Endothelial cell of umbilical vein (primary cell): ENCODE data around the gene EEFSEC. TPM values are rescaled to one million over a fixed set of nuclear protein-coding genes. Genes with fewer than 3 reads are reported as not detected.

Experiments
- BruUV-seq: library from RNA; stranded (reverse); fragments of 400-500 nt; replicated peaks from 2 replicates; lab custom pipeline; 2021; lab: Mats Ljungman, UMichigan
- CTCF ChIA-PET: fragments of 300-600, 350-600 bp; sonication (Branson Sonifier 250); formaldehyde crosslinking; loops from one replicate; lab custom pipeline; 2021; ENCODE audit warnings: antibody characterized with exemption, inconsistent platforms; lab: Charles Lee
- POLR2A ChIA-PET: fragments of 300-600, 350-600 bp; sonication (Branson Sonifier 250); formaldehyde crosslinking; loops from one replicate; lab custom pipeline; 2021; ENCODE audit warnings: antibody characterized with exemption, inconsistent platforms; lab: Charles Lee
- DNase-seq: peaks from one replicate; pipeline ENCODE4 v3.0.0-alpha.2; 2011; ENCODE audit warnings: low read depth, low spot score
- FAIRE-seq: peaks from 2 replicates; lab custom pipeline; 2011; peaks lifted over from hg19 to GRCh38; lab: Jason Lieb, UNC
- H2AFZ ChIP-seq: 2 replicates; pipeline ENCODE4 v1.6.0; 2012; ENCODE audit warnings: low read depth, low read length, control low read depth, inconsistent platforms
- H3K27ac ChIP-seq: 2 replicates; pipeline ENCODE4 v1.5.1; 2011; ENCODE audit warnings: low read depth, mild to moderate bottlenecking, control low read depth, low read length, moderate library complexity; ENCODE audit not compliant: insufficient read depth
- H3K27me3 ChIP-seq, 2 experiments: 2 replicates each; pipeline versions ENCODE4 v1.6.0 to v1.6.1; 2011; ENCODE audit warnings: low read length in 2 of 2, mixed read lengths in 1 of 2; ENCODE audit not compliant: control insufficient read depth in 2 of 2, insufficient read depth in 2 of 2
- H3K36me3 ChIP-seq, 2 experiments: 2 replicates in 1 of 2; 3 replicates in 1 of 2; pipeline ENCODE4 v1.5.1; 2011; ENCODE audit warnings: low read length in 2 of 2, mild to moderate bottlenecking in 1 of 2, moderate library complexity in 1 of 2; ENCODE audit not compliant: control insufficient read depth in 2 of 2, insufficient read depth in 2 of 2; ENCODE audit errors: extremely low read depth in 1 of 2
- H3K4me1 ChIP-seq: 3 replicates; pipeline ENCODE4 v1.5.1; 2011; ENCODE audit warnings: mild to moderate bottlenecking, low read length; ENCODE audit not compliant: control insufficient read depth, insufficient read depth; ENCODE audit errors: extremely low read depth
- H3K4me2 ChIP-seq: 2 replicates; pipeline ENCODE4 v1.6.1; 2011; ENCODE audit warnings: low read length, control low read depth, mixed read lengths; ENCODE audit not compliant: insufficient read depth
- H3K4me3 ChIP-seq, 3 experiments: fragments of 200-600 bp in 1 of 3; sonication (generic), shearing (Covaris generic) in 1 of 3; replicated peaks in 1 of 3; 2 replicates each; pipeline ENCODE4 v1.5.1; 2011 to 2016; ENCODE audit warnings: control low read depth in 3 of 3, low read length in 3 of 3, mild to moderate bottlenecking in 2 of 3, inconsistent platforms in 1 of 3, low read depth in 1 of 3, moderate library complexity in 1 of 3; ENCODE audit not compliant: insufficient read depth in 1 of 3
- H3K79me2 ChIP-seq: 2 replicates; pipeline ENCODE4 v1.6.0; 2012; ENCODE audit warnings: low read length, inconsistent platforms; ENCODE audit not compliant: control insufficient read depth, insufficient read depth
- H3K9ac ChIP-seq: replicated peaks from 2 replicates; pipeline ENCODE3; 2011; ENCODE audit warnings: low read length, control low read depth; ENCODE audit not compliant: insufficient read depth; ENCODE audit errors: extremely low read depth
- H3K9me1 ChIP-seq: replicated peaks from 3 replicates; pipeline ENCODE4 v1.6.0; 2011; ENCODE audit warnings: mild to moderate bottlenecking, low read length; ENCODE audit not compliant: control insufficient read depth, insufficient read depth; ENCODE audit errors: extremely low read depth
- H3K9me3 ChIP-seq: replicated peaks from 2 replicates; pipeline ENCODE4 v1.5.1; 2012; ENCODE audit warnings: low read length, inconsistent platforms; ENCODE audit not compliant: control insufficient read depth, insufficient read depth
- H4K20me1 ChIP-seq: replicated peaks from 2 replicates; pipeline ENCODE3; 2011; ENCODE audit warnings: mild to moderate bottlenecking, low read length; ENCODE audit not compliant: control insufficient read depth, insufficient read depth; ENCODE audit errors: extremely low read depth
- CTCF ChIP-seq, 2 donors: IDR thresholded peaks; 1 replicate in 1 of 2; 2 replicates in 1 of 2; pipeline ENCODE4 v1.5.1; 2011; ENCODE audit warnings: low read length in 2 of 2, mild to moderate bottlenecking in 2 of 2, moderate library complexity in 2 of 2, control low read depth in 1 of 2, inconsistent platforms in 1 of 2, low read depth in 1 of 2; ENCODE audit not compliant: insufficient read depth in 1 of 2; ENCODE audit errors: extremely low read depth in 1 of 2
- EZH2 ChIP-seq: IDR thresholded peaks from 2 replicates; pipeline ENCODE4 v1.6.1; 2012; ENCODE audit warnings: borderline replicate concordance, low read depth, mild to moderate bottlenecking, moderate library complexity, low read length, inconsistent platforms; ENCODE audit not compliant: severe bottlenecking
- FOS ChIP-seq: IDR thresholded peaks from 2 replicates; pipeline ENCODE4 v1.6.1; 2011; ENCODE audit warnings: mild to moderate bottlenecking, low read length, moderate library complexity, borderline replicate concordance; ENCODE audit not compliant: insufficient read depth
- GATA2 ChIP-seq: IDR thresholded peaks from 2 replicates; pipeline ENCODE4 v1.7.0; 2011; ENCODE audit warnings: low read depth, mild to moderate bottlenecking, moderate library complexity, mixed read lengths, low read length; ENCODE audit not compliant: insufficient read length, insufficient read depth
- JUN ChIP-seq: IDR thresholded peaks from 2 replicates; pipeline ENCODE4 v1.6.1; 2011; ENCODE audit warnings: borderline replicate concordance, low read depth; ENCODE audit not compliant: insufficient read length, insufficient read depth
- MAX ChIP-seq: IDR thresholded peaks from 2 replicates; pipeline ENCODE4 v1.6.1; 2011; ENCODE audit not compliant: insufficient read depth, insufficient read length
- MYC ChIP-seq: IDR thresholded peaks from one replicate; pipeline ENCODE4 v1.6.1; 2011; ENCODE audit warnings: mild to moderate bottlenecking, low read depth, low read length
- POLR2A ChIP-seq: IDR thresholded peaks from 2 replicates; pipeline ENCODE4 v1.6.1; 2012; ENCODE audit warnings: low read depth, mild to moderate bottlenecking, control low read depth, low read length
- POLR2AphosphoS5 ChIP-seq: IDR thresholded peaks from 2 replicates; pipeline ENCODE4 v1.6.1; 2012; ENCODE audit warnings: low read depth, mild to moderate bottlenecking, control low read depth, low read length, moderate library complexity; ENCODE audit not compliant: insufficient read depth
- dilution Hi-C: fragments of 300-500 bp; cut with MboI; formaldehyde crosslinking; loops from one replicate; pipeline ENCODE4 v1.15.0; 2019; ENCODE audit warnings: low sequenced_read_pairs; ENCODE audit not compliant: extremely low pct_ligation_motif_present
- intact Hi-C: fragments of 100-400 bp; cut with micrococcal nuclease; formaldehyde crosslinking; loops from one replicate; pipeline ENCODE4 v1.10.0; 2022
- polyA plus RNA-seq, 4 experiments: library from polyadenylated mRNA; depleted of rRNA in 3 of 4; stranded (reverse) in 3 of 4; unstranded in 1 of 4; fragments of >200 nt; gene quantifications; 2 replicates each; pipeline versions ENCODE4 v1.2.1 to v1.2.3, GENCODE V29; 2011 to 2012; ENCODE audit warnings: missing spikeins in 1 of 4
- total RNA-seq: library from RNA; stranded (reverse); gene quantifications from 2 replicates; pipeline ENCODE4 v1.2.3, GENCODE V29; 2021

The EEFSEC gene
- total and polyA plus RNA-seq, 2 donors (not counting 3 experiments of a cell fraction or from before 2014, with no cell fraction given) = 13.1 to 14.5 TPM

GRCh38 chr3:128381609-128382008, 228.3 kb downstream of the EEFSEC start:
- no peak overlapping the region for H3K4me3 ChIP-seq
- DNase-seq (no peak), FAIRE-seq (no peak)
- H3K27ac ChIP-seq = no peak overlapping the region
- ChIA-PET CTCF (interaction anchor here (0.6 kb wide), 1 partner anchor 14 kb away, joined by 3 read pairs; no protein-coding TSS in a partner anchor), POLR2A (no interaction called here)
- dilution Hi-C loops (no loop called here), intact Hi-C loops (no loop called here)
- H3K4me1 ChIP-seq = peaks cover 7% of the 10 kb centered on the region
- no peaks in the 10 kb centered on the region for H3K9me1 ChIP-seq
- no TSS peak for BruUV-seq
- H3K9me3 ChIP-seq = no peaks in the 10 kb centered on the region
- H4K20me1 ChIP-seq = no peaks in the 10 kb centered on the region
- no peaks in the 10 kb centered on the region for H3K79me2 ChIP-seq
- TF ChIP-seq EZH2 (no peak), POLR2A (no peak), MYC (no peak), FOS (no peak), POLR2AphosphoS5 (no peak), CTCF (IDR thresholded peaks at IDR 0.05; ENCODE audit: extremely low read depth in 1 of 2, insufficient read depth in 1 of 2, low read depth in 1 of 2, low read length in 2 of 2) (no peak), GATA2 (no peak), MAX (no peak), JUN (no peak)
- H3K27me3 ChIP-seq = no peaks in the 10 kb centered on the region
- H2AFZ ChIP-seq = no peak overlapping the region
- H3K36me3 ChIP-seq = no peaks in the 10 kb centered on the region
- no peak overlapping the region for H3K4me2 ChIP-seq
- no peak overlapping the region for H3K9ac ChIP-seq
